ENCODE measurements around the gene ORC2. TPM values are rescaled to one million over a fixed set of nuclear protein-coding genes. Genes with fewer than 3 reads are reported as not detected.
A peak's percentile ranks its signal among the peaks of the same experiment; 100 is the strongest.

The ORC2 gene
- total and polyA plus RNA-seq, 3 experiments from 2014 or later, result 8.5 to 51.9 (median 47.9) TPM

DNA sequence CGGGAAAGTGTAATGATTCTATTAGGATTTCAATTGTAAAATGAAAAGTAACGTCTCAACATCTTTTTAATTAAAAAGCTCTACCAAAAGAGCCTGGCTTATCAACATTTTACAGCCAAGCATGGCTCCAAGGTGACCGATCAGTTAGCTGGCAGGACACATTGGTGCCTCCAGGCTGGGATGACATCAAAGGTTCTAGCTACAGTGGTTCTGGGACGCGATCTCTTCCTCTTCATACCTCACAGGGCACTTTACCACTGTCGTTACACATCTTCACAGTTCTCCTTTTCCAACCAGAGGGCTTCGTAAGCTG, 693 bp downstream of the ORC2 start:
- Histone ChIP-seq H3K36me3 (ENCODE audit: insufficient read depth, low read length) (no peaks in the 10 kb centered on the region), H3K4me3 (ENCODE audit: low read length) (peak overlapping the region; percentile 93), H3K27me3 (ENCODE audit: insufficient read depth, low read length, poor library complexity, severe bottlenecking) (no peaks in the 10 kb centered on the region), H3K4me1 (ENCODE audit: insufficient read depth, low read length) (peaks cover 30% of the 10 kb centered on the region), H3K9me3 (ENCODE audit: low read length) (no peaks in the 10 kb centered on the region), H3K27ac (ENCODE audit: low read depth, low read length) (peak overlapping the region; percentile 74)
- ChIA-PET POLR2A (interaction anchor here (0.9 to 2.3 kb wide), 9 partner anchors 27 to 271 kb away, joined by 3 to 17 read pairs (median 6); partner anchors contain the start of genes CFLAR and CLK1), CTCF (interaction anchor here (0.5 to 2.9 kb wide), 25 partner anchors 9 to 269 kb away, joined by 3 to 31 read pairs (median 5); partner anchors contain the start of genes CASP10, CFLAR, HYCC2 and NDUFB3)
- Mint-ChIP-seq H3K36me3 (peaks cover 0 to 27% (median 4%) of the 10 kb centered on the region in 3 donors), H3K4me1 (peaks cover 54 to 67% (median 67%) of the 10 kb centered on the region in 3 donors), H3K27me3 (peaks cover 0 to 2% of the 10 kb centered on the region in 2 donors), H3K4me3 (peak overlapping the region; percentile 97 to 99 (median 97)), H3K27ac (peak overlapping the region; percentile 98 to 100 (median 98)), H3K9me3 (no peaks in the 10 kb centered on the region)
- peak in 1 of 5 donors; percentile 3 for DNase-seq

- Histone ChIP-seq H3K27me3 (ENCODE audit: insufficient read depth, low read length, poor library complexity, severe bottlenecking) (no peaks in the 10 kb centered on the region), H3K4me3 (ENCODE audit: low read length) (no peak overlapping the region), H3K27ac (ENCODE audit: low read depth, low read length) (no peak overlapping the region), H3K4me1 (ENCODE audit: insufficient read depth, low read length) (peaks cover 30% of the 10 kb centered on the region), H3K36me3 (ENCODE audit: insufficient read depth, low read length) (peaks cover 7% of the 10 kb centered on the region), H3K9me3 (ENCODE audit: low read length) (no peaks in the 10 kb centered on the region)
- peak overlapping the region in 5 of 8 donors; percentile 54 to 98 (median 63) for H3K27ac Mint-ChIP-seq
- H3K27me3 Mint-ChIP-seq, result peaks cover 0 to 2% of the 10 kb centered on the region in 2 donors
- DNase-seq, result no peak
- H3K4me1 Mint-ChIP-seq, result peaks cover 53 to 66% (median 63%) of the 10 kb centered on the region in 3 donors
- H3K9me3 Mint-ChIP-seq, result no peaks in the 10 kb centered on the region
- H3K4me3 Mint-ChIP-seq, result peak overlapping the region in 6 of 7 donors; percentile 26 to 99 (median 97)
- H3K36me3 Mint-ChIP-seq, result peaks cover 0 to 37% (median 7%) of the 10 kb centered on the region in 3 donors
- ChIA-PET POLR2A (no interaction called here), CTCF (interaction anchor here (2.9 kb wide), 1 partner anchor 107 kb away, joined by 31 read pairs; the partner anchor contains the start of genes HYCC2 and NDUFB3)
Measured at GRCh38 chr2:200961674-200962073, 1.8 kb downstream of the ORC2 start.

DNA sequence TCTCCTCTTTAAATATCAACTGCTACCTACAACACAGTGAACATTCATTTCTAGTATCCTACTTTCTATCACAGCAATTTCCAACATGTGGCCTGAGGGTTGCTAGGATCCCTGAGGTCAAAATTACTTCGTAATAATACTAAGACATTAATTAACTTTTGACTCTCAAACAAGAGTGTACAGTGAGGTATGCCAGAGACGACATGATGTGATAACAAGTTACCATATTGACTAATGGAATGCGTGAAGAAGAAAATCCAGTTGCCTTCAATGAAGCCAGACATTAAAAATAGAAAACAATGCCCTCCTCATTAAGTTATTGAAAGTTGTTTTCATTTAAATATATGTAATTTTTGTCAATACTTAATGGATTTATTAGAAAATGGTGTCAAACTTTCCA, 13.1 kb downstream of the ORC2 start:
- H3K27me3 Mint-ChIP-seq, result no peaks in the 10 kb centered on the region
- no peak for DNase-seq
- no peaks in the 10 kb centered on the region for H3K9me3 Mint-ChIP-seq
- Histone ChIP-seq H3K27me3 (ENCODE audit: insufficient read depth, low read length, poor library complexity, severe bottlenecking) (no peaks in the 10 kb centered on the region), H3K4me1 (ENCODE audit: insufficient read depth, low read length) (no peaks in the 10 kb centered on the region), H3K36me3 (ENCODE audit: insufficient read depth, low read length) (peaks cover 33% of the 10 kb centered on the region), H3K9me3 (ENCODE audit: low read length) (no peaks in the 10 kb centered on the region), H3K27ac (ENCODE audit: low read depth, low read length) (no peak overlapping the region), H3K4me3 (ENCODE audit: low read length) (no peak overlapping the region)
- POLR2A ChIA-PET, result no interaction called here
- H3K36me3 Mint-ChIP-seq, result peaks cover 5 to 58% (median 17%) of the 10 kb centered on the region in 3 donors
- CTCF ChIA-PET, result interaction anchor here (1.7 kb wide), 1 partner anchor 32 kb away, joined by 5 read pairs; no protein-coding TSS in a partner anchor
- H3K4me1 Mint-ChIP-seq, result peaks cover 0 to 9% (median 0%) of the 10 kb centered on the region in 3 donors
- peak overlapping the region in 1 of 8 donors; percentile 54 for H3K27ac Mint-ChIP-seq
- no peak overlapping the region for H3K4me3 Mint-ChIP-seq

DNA sequence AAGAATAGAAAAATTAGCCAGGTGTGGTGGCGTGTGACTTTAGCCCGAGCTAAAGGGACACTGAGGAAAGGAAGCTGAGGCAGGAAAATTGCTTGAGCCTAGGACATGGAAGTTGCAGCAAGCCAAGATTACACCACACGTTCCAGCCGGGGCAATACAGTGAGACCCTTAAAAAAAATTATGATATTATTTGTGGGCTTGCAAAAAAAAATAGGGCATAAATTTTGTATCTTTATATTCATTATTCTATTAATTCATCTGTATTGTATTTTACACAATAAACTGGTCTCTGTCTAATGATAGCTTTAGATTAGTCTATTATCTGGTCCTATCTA, 18.1 kb downstream of the ORC2 start:
- Histone ChIP-seq H3K27me3 (ENCODE audit: insufficient read depth, low read length, poor library complexity, severe bottlenecking) (no peaks in the 10 kb centered on the region), H3K9me3 (ENCODE audit: low read length) (no peaks in the 10 kb centered on the region), H3K27ac (ENCODE audit: low read depth, low read length) (no peak overlapping the region), H3K4me3 (ENCODE audit: low read length) (no peak overlapping the region), H3K36me3 (ENCODE audit: insufficient read depth, low read length) (peaks cover 27% of the 10 kb centered on the region), H3K4me1 (ENCODE audit: insufficient read depth, low read length) (no peaks in the 10 kb centered on the region)
- no peak for DNase-seq
- CTCF ChIA-PET, result interaction anchor here (1.0 to 1.2 kb wide), 3 partner anchors 9 to 287 kb away, joined by 3 read pairs; no protein-coding TSS in a partner anchor
- peaks cover 4 to 16% (median 13%) of the 10 kb centered on the region in 3 donors for H3K4me1 Mint-ChIP-seq
- peaks cover 8 to 65% (median 27%) of the 10 kb centered on the region in 3 donors for H3K36me3 Mint-ChIP-seq
- POLR2A ChIA-PET, result no interaction called here
- peak overlapping the region in 2 of 8 donors; percentile 58 to 68 for H3K27ac Mint-ChIP-seq
- H3K4me3 Mint-ChIP-seq, result no peak overlapping the region
- H3K9me3 Mint-ChIP-seq, result no peaks in the 10 kb centered on the region
- H3K27me3 Mint-ChIP-seq, result no peaks in the 10 kb centered on the region

DNA sequence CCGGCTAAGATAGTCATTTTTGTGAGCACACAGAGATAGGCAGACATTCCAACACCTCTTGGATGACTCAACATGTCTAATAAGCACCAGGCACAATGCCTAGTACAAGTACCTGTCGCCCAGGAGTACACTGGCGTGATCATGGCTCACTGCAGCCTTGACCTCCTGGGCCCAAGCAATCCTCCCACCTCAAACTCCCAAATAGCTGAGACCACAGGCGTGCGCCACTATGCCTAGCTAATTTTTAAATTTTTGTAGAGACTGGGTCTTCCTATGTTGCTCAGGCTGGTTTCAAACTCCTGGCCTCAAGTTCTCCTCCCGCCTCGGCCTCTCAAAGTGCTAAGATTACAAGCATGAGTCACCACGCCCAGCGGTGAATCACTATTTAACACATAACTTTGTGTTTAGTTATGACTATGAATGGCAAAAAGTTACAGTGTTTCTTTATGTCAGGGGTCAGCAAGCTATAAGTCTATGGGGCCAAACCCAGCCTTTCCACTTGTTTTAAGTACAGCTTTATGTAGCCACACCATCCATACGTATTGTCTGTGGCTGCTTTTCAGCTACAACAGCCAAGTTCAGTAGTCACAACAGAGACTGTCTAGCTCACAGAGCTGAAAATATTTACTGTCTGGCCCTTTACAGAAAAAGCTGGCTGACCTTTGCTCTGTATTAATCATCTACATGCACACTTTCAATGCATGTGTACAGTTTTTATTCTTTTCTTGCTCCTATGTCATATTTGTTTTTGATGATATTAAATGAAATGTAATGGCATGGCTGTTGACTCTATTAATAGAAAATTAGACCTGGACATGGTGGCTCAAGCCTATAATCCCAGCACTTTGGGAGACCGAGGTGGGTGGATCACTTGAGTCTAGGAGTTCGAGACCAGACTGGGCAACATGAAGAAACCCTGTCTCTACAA, 18.7 kb downstream of the ORC2 start:
- no peaks in the 10 kb centered on the region for H3K27me3 ChIP-seq (ENCODE audit: insufficient read depth, low read length, poor library complexity, severe bottlenecking)
- CTCF ChIA-PET, result interaction anchor here (1.0 to 1.2 kb wide), 3 partner anchors 8 to 288 kb away, joined by 3 read pairs; no protein-coding TSS in a partner anchor
- peaks cover 31% of the 10 kb centered on the region for H3K36me3 ChIP-seq (ENCODE audit: insufficient read depth, low read length)
- H3K4me3 Mint-ChIP-seq, result no peak overlapping the region
- peaks cover 4 to 16% (median 10%) of the 10 kb centered on the region in 3 donors for H3K4me1 Mint-ChIP-seq
- H3K27ac Mint-ChIP-seq, result peak overlapping the region in 7 of 8 donors; percentile 30 to 85 (median 58)
- no peaks in the 10 kb centered on the region for H3K9me3 Mint-ChIP-seq
- H3K9me3 ChIP-seq (ENCODE audit: low read length), result no peaks in the 10 kb centered on the region
- H3K4me1 ChIP-seq (ENCODE audit: insufficient read depth, low read length), result no peaks in the 10 kb centered on the region
- DNase-seq, result no peak
- peaks cover 11 to 66% (median 25%) of the 10 kb centered on the region in 3 donors for H3K36me3 Mint-ChIP-seq
- POLR2A ChIA-PET, result no interaction called here
- peak overlapping the region; percentile 7 for H3K27ac ChIP-seq (ENCODE audit: low read depth, low read length)
- no peaks in the 10 kb centered on the region for H3K27me3 Mint-ChIP-seq
- no peak overlapping the region for H3K4me3 ChIP-seq (ENCODE audit: low read length)

GRCh38 chr2:200943527-200944105, 19.8 kb downstream of the ORC2 start:
- Histone ChIP-seq H3K27ac (ENCODE audit: low read depth, low read length) (no peak overlapping the region), H3K9me3 (ENCODE audit: low read length) (no peaks in the 10 kb centered on the region), H3K4me1 (ENCODE audit: insufficient read depth, low read length) (no peaks in the 10 kb centered on the region), H3K27me3 (ENCODE audit: insufficient read depth, low read length, poor library complexity, severe bottlenecking) (no peaks in the 10 kb centered on the region), H3K4me3 (ENCODE audit: low read length) (no peak overlapping the region), H3K36me3 (ENCODE audit: insufficient read depth, low read length) (peaks cover 23% of the 10 kb centered on the region)
- peaks cover 6 to 68% (median 28%) of the 10 kb centered on the region in 3 donors for H3K36me3 Mint-ChIP-seq
- H3K4me3 Mint-ChIP-seq, result no peak overlapping the region
- H3K9me3 Mint-ChIP-seq, result no peaks in the 10 kb centered on the region
- no peaks in the 10 kb centered on the region for H3K27me3 Mint-ChIP-seq
- H3K4me1 Mint-ChIP-seq, result peaks cover 4 to 16% (median 10%) of the 10 kb centered on the region in 3 donors
- peak overlapping the region in 5 of 8 donors; percentile 5 to 85 (median 59) for H3K27ac Mint-ChIP-seq
- ChIA-PET CTCF (no interaction called here), POLR2A (no interaction called here)
- DNase-seq, result no peak

GRCh38 chr2:200939832-200940231, 23.6 kb downstream of the ORC2 start:
- Histone ChIP-seq H3K4me1 (ENCODE audit: insufficient read depth, low read length) (no peaks in the 10 kb centered on the region), H3K4me3 (ENCODE audit: low read length) (no peak overlapping the region), H3K27me3 (ENCODE audit: insufficient read depth, low read length, poor library complexity, severe bottlenecking) (no peaks in the 10 kb centered on the region), H3K27ac (ENCODE audit: low read depth, low read length) (no peak overlapping the region), H3K9me3 (ENCODE audit: low read length) (no peaks in the 10 kb centered on the region), H3K36me3 (ENCODE audit: insufficient read depth, low read length) (peaks cover 34% of the 10 kb centered on the region)
- Mint-ChIP-seq H3K27me3 (no peaks in the 10 kb centered on the region), H3K9me3 (no peaks in the 10 kb centered on the region), H3K36me3 (peaks cover 10 to 82% (median 24%) of the 10 kb centered on the region in 3 donors), H3K27ac (peak overlapping the region in 1 of 8 donors; percentile 58), H3K4me3 (no peak overlapping the region), H3K4me1 (peaks cover 4 to 12% (median 5%) of the 10 kb centered on the region in 3 donors)
- ChIA-PET POLR2A (no interaction called here), CTCF (interaction anchor here (0.9 kb wide), 1 partner anchor 218 kb away, joined by 3 read pairs; no protein-coding TSS in a partner anchor)
- no peak for DNase-seq
